RPMI8226 (cell line): ENCODE data around the gene MED15.

Source experiments
- DNase-seq: peaks from one replicate; pipeline ENCODE4 v3.0.0-alpha.2; 2015

MED15 gene

GRCh38 chr22:20632082-20632481, 124.7 kb downstream of the MED15 start:
- no peak for DNase-seq

GRCh38 chr22:20632518-20632917, 125.1 kb downstream of the MED15 start:
- DNase-seq, result no peak

- no peak for DNase-seq
Measured at GRCh38 chr22:20634560-20635226, 127.3 kb downstream of the MED15 start.

- DNase-seq, result no peak
Measured at GRCh38 chr22:20635227-20635591, 127.8 kb downstream of the MED15 start.

- DNase-seq, result no peak
Measured at GRCh38 chr22:20636075-20636812, 128.8 kb downstream of the MED15 start.

GRCh38 chr22:20636945-20637344, 129.5 kb downstream of the MED15 start:
- DNase-seq, result no peak
